Measurements from ENCODE around the gene EYS. TPM values are rescaled to one million over a fixed set of nuclear protein-coding genes. Genes with fewer than 3 reads are reported as not detected.
A peak's percentile ranks its signal among the peaks of the same experiment; 100 is the strongest.

The EYS gene
- polyA plus RNA-seq, 1 of the 3 experiments (the other 2 are of a cell fraction), result 0.05 TPM

DNA sequence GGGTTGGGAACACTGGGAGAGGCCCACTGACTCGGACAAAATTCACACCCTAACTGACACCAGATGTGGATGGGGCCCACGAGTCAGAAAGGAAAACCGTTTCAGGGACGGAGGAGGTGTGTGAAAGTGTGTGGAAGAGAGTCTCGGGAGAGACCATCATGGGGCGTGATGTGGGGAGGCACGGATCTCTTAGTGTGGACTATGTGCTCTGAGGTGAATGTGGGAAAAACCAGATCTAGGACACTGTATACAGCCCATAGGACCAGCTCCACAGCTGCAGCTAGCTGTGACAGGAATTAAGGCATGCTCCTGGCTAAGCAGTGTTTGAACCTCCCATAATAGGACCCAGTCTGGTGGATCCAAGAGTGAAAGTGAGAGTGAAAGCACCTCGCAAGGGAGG is 1380.1 kb downstream of the EYS start:
- no peak for TF ChIP-seq USF2 (IDR thresholded peaks at IDR 0.05; ENCODE audit: borderline replicate concordance, low read depth, low read length)
- TF ChIP-seq, protein P1, sequence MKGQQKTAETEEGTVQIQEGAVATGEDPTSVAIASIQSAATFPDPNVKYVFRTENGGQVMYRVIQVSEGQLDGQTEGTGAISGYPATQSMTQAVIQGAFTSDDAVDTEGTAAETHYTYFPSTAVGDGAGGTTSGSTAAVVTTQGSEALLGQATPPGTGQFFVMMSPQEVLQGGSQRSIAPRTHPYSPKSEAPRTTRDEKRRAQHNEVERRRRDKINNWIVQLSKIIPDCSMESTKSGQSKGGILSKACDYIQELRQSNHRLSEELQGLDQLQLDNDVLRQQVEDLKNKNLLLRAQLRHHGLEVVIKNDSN (IDR thresholded peaks at IDR 0.05; ENCODE audit: borderline replicate concordance, low read depth), result no peak
- no peak for TF ChIP-seq YY1 (IDR thresholded peaks at IDR 0.05; ENCODE audit: low read depth)
- TF ChIP-seq SIN3A (IDR thresholded peaks at IDR 0.05; ENCODE audit: borderline replicate concordance, low read depth, low read length), result no peak
- TF ChIP-seq MXI1 (IDR thresholded peaks at IDR 0.05; ENCODE audit: low read depth, low read length), result no peak
- TF ChIP-seq PBX3 (IDR thresholded peaks at IDR 0.05), result no peak
- TF ChIP-seq TCF12 (IDR thresholded peaks at IDR 0.05), result no peak
- no peak for TF ChIP-seq JUND (IDR thresholded peaks at IDR 0.05)
- no peak for TF ChIP-seq FOXM1 (IDR thresholded peaks at IDR 0.05; ENCODE audit: low read depth)
- no peaks in the 10 kb centered on the region for H3K9me3 ChIP-seq
- ChIA-PET CTCF (interaction anchor here (1.5 kb wide), 1 partner anchor 314 kb away, joined by 9 read pairs; no protein-coding TSS in a partner anchor), POLR2A (no interaction called here)
- no peaks in the 10 kb centered on the region for H3K36me3 ChIP-seq (replicated peaks in 1 of 2; ENCODE audit: control insufficient read depth in 1 of 2, insufficient read depth in 2 of 2, low read length in 1 of 2)
- no peaks in the 10 kb centered on the region for H3K79me2 ChIP-seq (ENCODE audit: insufficient read depth)
- H3K27me3 ChIP-seq (ENCODE audit: insufficient read depth), result no peaks in the 10 kb centered on the region
- no peaks in the 10 kb centered on the region for H3K9me2 ChIP-seq
- H2AFZ ChIP-seq (ENCODE audit: low read depth), result no peak overlapping the region
- no peak overlapping the region for H3K4me2 ChIP-seq
- no peaks in the 10 kb centered on the region for H3F3A ChIP-seq (replicated peaks; ENCODE audit: insufficient read depth)
- no peaks in the 10 kb centered on the region; a peak in 1 of 4 replicates for H3K4me1 ChIP-seq (ENCODE audit: control insufficient read depth in 1 of 2, insufficient read depth in 2 of 2, low read depth in 1 of 2, low read length in 1 of 2)
- no peak overlapping the region for H3K27ac ChIP-seq (ENCODE audit: low read depth in 2 of 2, low read length in 1 of 2)
- WGBS (ENCODE audit: low lambda C conversion rate), result 67% methylated on average over 8 of the region's 8 CpGs
- H3K4me3 ChIP-seq (ENCODE audit: low read depth in 2 of 2, low read length in 1 of 2), result no peak overlapping the region
- no peak for DNase-seq
- no peak overlapping the region for H3K9ac ChIP-seq
- H4K20me1 ChIP-seq (ENCODE audit: insufficient read depth), result no peaks in the 10 kb centered on the region

DNA sequence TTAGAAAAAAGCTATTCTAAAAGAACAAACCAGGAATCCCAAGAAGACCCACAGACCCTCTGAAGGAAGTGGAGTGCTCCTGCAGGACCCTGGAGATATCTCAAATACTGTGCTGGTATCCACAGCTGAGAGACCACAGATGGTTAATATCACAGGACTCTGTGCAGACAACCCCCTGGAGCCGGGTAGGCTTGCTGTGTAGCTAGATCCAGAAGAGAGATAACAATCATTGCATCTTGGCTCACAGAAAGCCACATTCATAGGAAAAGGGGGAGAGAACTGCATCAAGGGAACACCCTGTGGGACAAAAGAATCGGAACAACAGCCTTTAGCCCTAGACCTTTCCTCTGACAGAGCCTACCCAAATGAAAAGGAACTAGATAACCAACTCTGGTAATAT is 1381.9 kb downstream of the EYS start:
- Histone ChIP-seq H2AFZ (ENCODE audit: low read depth) (no peak overlapping the region), H4K20me1 (ENCODE audit: insufficient read depth) (no peaks in the 10 kb centered on the region), H3K4me1 (ENCODE audit: control insufficient read depth in 1 of 2, insufficient read depth in 2 of 2, low read depth in 1 of 2, low read length in 1 of 2) (no peaks in the 10 kb centered on the region; a peak in 1 of 4 replicates), H3K9ac (no peak overlapping the region), H3K36me3 (replicated peaks in 1 of 2; ENCODE audit: control insufficient read depth in 1 of 2, insufficient read depth in 2 of 2, low read length in 1 of 2) (no peaks in the 10 kb centered on the region), H3K9me2 (no peaks in the 10 kb centered on the region), H3K79me2 (ENCODE audit: insufficient read depth) (no peaks in the 10 kb centered on the region), H3K4me3 (ENCODE audit: low read depth in 2 of 2, low read length in 1 of 2) (no peak overlapping the region), H3K4me2 (no peak overlapping the region), H3K27ac (ENCODE audit: low read depth in 2 of 2, low read length in 1 of 2) (no peak overlapping the region), H3F3A (replicated peaks; ENCODE audit: insufficient read depth) (no peaks in the 10 kb centered on the region), H3K9me3 (0 out of 2 replicates have a peak, but pooled peaks cover 4% of the 10 kb centered on the region), H3K27me3 (ENCODE audit: insufficient read depth) (no peaks in the 10 kb centered on the region)
- TF ChIP-seq GATA2 (CRISPR knock-in tag; IDR thresholded peaks at IDR 0.05) (peak; percentile 45), TCF12 (IDR thresholded peaks at IDR 0.05) (peak; percentile 9; the same call in 1 of the 2 replicates), RFX5 (IDR thresholded peaks at IDR 0.05; ENCODE audit: low read length) (no peak), YY1 (IDR thresholded peaks at IDR 0.05; ENCODE audit: low read depth) (no peak)
- DNase-seq, result no peak
- 14% methylated on average over 1 of the region's 2 CpGs for WGBS (ENCODE audit: low lambda C conversion rate)
- POLR2A ChIA-PET, result no interaction called here
- CTCF ChIA-PET, result interaction anchor here (1.0 kb wide), 1 partner anchor 312 kb away, joined by 3 read pairs; no protein-coding TSS in a partner anchor

All from SK-N-SH (cell line).